ENCODE data around the gene TTC12.

DNA sequence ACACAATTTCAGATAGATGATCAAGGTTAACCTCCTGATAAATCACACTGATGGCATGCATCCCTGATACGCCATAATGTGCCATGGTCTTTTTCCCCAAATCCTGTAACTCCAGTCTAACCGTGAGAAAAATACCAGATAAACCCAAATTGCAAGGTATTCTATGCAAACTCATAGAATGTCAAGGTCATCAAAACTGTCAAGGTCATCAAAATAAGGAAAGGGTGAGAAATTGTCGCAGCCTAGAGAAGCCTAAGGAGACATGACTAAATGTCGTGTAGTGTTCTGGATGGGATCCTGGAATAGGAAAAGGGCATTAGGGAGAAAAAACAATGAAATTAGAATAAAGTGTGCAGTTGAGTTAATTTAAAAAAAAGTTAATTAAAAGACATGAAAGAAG is 4.7 kb downstream of the TTC12 start:
- TF ChIP-seq POLR2A (IDR thresholded peaks at IDR 0.05; ENCODE audit: low read depth, low read length) (no peak), POLR2AphosphoS5 (IDR thresholded peaks at IDR 0.05; ENCODE audit: low read depth, low read length) (no peak)

Data from GM12892 (cell line).